NT2/D1 (cell line): ENCODE measurements around the gene EDAR.

Experiments used
- DNase-seq: peaks from one replicate; pipeline ENCODE4 v3.0.0-alpha.2; 2011; ENCODE audit warnings: low read depth, low spot score
- H3K27me3 ChIP-seq: 2 replicates; pipeline ENCODE4 v1.6.0; 2011; ENCODE audit warnings: mild to moderate bottlenecking; ENCODE audit not compliant: insufficient read length, insufficient read depth
- H3K36me3 ChIP-seq: 2 replicates; pipeline ENCODE4 v1.6.1; 2011; ENCODE audit warnings: mild to moderate bottlenecking, low read length, mixed read lengths; ENCODE audit not compliant: insufficient read depth, insufficient read length
- H3K4me1 ChIP-seq: 2 replicates; pipeline ENCODE4 v1.5.1; 2011; ENCODE audit not compliant: insufficient read depth, insufficient read length
- H3K4me3 ChIP-seq: 2 replicates; pipeline ENCODE4 v1.5.1; 2011; ENCODE audit warnings: low read depth; ENCODE audit not compliant: insufficient read length
- H3K9ac ChIP-seq: 2 replicates; pipeline ENCODE4 v1.6.0; 2011; ENCODE audit warnings: low read depth; ENCODE audit not compliant: insufficient read length
- H3K9me3 ChIP-seq: 2 replicates; pipeline ENCODE4 v1.5.1; 2011; ENCODE audit warnings: mild to moderate bottlenecking, low read length; ENCODE audit not compliant: insufficient read depth
- SUZ12 ChIP-seq: IDR thresholded peaks from 2 replicates; pipeline ENCODE4 v1.6.1; 2011; ENCODE audit not compliant: insufficient read length, insufficient read depth; ENCODE audit errors: extremely low read depth
- YY1 ChIP-seq: IDR thresholded peaks from 2 replicates; pipeline ENCODE4 v1.6.1; 2011; ENCODE audit not compliant: insufficient read length, insufficient read depth
- ZNF274 ChIP-seq: IDR thresholded peaks from 2 replicates; pipeline ENCODE4 v1.6.1; 2011; ENCODE audit warnings: mild to moderate bottlenecking, low read depth, low read length

Gene EDAR

DNA sequence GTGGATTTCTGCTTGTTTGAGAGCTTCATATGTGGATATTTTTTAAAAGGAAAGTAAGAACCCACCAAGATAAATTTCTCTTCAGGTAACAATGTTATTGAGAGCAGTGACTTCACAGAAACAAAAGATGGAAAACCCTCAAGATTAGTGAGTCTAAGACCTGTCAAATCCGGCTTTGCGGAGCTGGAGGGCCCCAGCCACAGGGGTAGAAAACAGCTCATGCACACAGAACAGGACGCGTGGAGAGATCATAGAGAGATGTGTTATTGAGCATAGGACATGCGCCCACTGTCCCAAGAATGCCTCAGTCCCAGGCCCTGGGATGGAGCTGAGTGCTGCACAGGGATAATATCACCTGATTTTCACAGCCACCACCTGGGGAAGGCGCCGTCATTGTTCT is 21.3 kb downstream of the EDAR start:
- no peak overlapping the region for H3K4me3 ChIP-seq
- no peaks in the 10 kb centered on the region for H3K27me3 ChIP-seq
- TF ChIP-seq YY1 (no peak), ZNF274 (no peak), SUZ12 (no peak)
- DNase-seq = no peak
- H3K4me1 ChIP-seq = peaks cover 10% of the 10 kb centered on the region
- H3K36me3 ChIP-seq = no peaks in the 10 kb centered on the region
- H3K9me3 ChIP-seq = no peaks in the 10 kb centered on the region
- no peak overlapping the region for H3K9ac ChIP-seq

DNA sequence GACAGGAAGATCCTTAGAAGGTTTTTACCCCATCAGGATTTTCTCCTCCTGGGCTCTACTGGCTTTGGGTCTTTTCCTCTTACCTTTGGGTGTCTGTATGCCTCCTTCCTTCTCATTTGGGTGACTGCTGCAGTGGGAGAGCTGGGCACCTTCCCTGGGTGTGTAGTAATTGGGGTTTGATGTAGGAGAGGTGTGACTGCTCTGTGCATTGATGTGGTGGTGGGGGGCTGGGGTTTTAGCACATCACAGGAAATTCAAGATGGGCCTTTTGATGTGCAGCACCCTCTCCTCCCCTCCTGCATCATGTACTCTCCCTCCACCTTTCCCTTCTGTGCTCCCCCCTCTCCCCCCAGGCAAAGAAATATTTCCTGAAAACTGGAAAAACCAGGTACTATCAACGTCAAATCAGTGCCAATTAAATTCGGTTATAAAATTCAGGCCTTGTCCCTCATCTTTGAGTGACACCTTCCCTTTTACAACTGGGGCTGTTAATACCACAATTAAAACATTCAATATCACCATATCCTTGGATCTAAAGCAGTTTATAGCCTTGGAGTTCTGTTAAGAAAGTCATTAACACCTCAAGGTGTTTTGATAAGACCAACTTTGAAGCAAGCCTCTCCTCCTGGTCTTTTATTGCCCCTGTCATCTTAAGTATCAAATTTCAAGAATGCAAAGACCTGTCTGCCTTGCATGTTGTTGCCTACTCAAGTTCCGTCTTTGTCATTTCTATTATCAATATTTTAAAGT is 23.3 kb downstream of the EDAR start:
- Histone ChIP-seq H3K4me1 (peaks cover 5% of the 10 kb centered on the region), H3K9me3 (no peaks in the 10 kb centered on the region), H3K9ac (no peak overlapping the region), H3K36me3 (no peaks in the 10 kb centered on the region), H3K27me3 (no peaks in the 10 kb centered on the region), H3K4me3 (no peak overlapping the region)
- DNase-seq = no peak
- TF ChIP-seq ZNF274 (no peak), YY1 (no peak), SUZ12 (no peak)

GRCh38 chr2:108963057-108963456 is 26.0 kb downstream of the EDAR start:
- H3K27me3 ChIP-seq = no peaks in the 10 kb centered on the region
- no peak overlapping the region for H3K9ac ChIP-seq
- no peak overlapping the region for H3K4me3 ChIP-seq
- H3K36me3 ChIP-seq = no peaks in the 10 kb centered on the region
- TF ChIP-seq YY1 = no peak
- TF ChIP-seq ZNF274 = no peak
- no peak for TF ChIP-seq SUZ12
- DNase-seq = no peak
- peaks cover 5% of the 10 kb centered on the region for H3K4me1 ChIP-seq
- no peaks in the 10 kb centered on the region for H3K9me3 ChIP-seq

DNA sequence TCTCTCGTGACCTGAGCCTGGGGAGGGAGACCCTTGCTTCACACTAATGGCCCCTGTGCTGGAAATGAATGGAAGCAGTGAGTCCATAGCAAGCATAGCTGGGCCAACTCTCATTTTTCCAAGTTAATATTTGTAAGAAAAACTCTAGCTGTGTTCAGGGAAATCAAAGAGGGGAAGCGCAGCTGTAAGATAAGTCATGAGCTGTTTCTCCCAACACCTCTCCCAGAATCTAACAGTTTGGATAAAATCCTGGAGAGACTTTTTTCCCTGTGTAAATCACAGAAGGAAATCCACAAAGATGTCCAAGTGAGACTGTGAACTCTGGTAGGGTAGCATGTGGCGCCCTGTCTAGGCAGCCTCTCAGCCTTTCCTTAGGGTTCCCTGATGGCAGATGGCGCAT is 27.2 kb downstream of the EDAR start:
- no peak overlapping the region for H3K4me3 ChIP-seq
- H3K36me3 ChIP-seq = no peaks in the 10 kb centered on the region
- no peaks in the 10 kb centered on the region for H3K27me3 ChIP-seq
- TF ChIP-seq YY1 (no peak), ZNF274 (no peak), SUZ12 (no peak)
- H3K4me1 ChIP-seq = peaks cover 5% of the 10 kb centered on the region
- H3K9me3 ChIP-seq = no peaks in the 10 kb centered on the region
- DNase-seq = no peak
- H3K9ac ChIP-seq = no peak overlapping the region

DNA sequence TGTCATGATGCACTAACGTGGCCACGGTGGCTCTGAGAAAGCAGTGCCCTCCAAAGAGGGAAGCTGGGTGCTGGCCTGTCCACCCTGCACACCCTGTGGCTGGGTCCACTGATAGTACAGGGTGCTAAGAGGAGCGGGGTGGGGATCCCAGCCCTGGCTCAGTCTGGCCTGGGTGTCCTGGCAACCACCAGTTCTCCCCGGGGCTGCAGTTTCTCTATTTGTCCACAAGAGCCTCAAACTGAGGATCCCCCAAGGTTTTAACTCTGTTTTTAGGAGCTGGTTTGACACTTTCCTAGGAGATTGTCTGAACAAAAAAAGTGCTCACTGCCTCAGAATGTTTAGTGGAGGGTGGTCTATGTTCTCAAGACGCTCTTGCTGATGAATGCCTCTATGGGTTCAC is 29.0 kb downstream of the EDAR start:
- H3K27me3 ChIP-seq = no peaks in the 10 kb centered on the region
- H3K9ac ChIP-seq = no peak overlapping the region
- H3K9me3 ChIP-seq = no peaks in the 10 kb centered on the region
- peaks cover 2% of the 10 kb centered on the region for H3K4me1 ChIP-seq
- H3K4me3 ChIP-seq = no peak overlapping the region
- no peaks in the 10 kb centered on the region for H3K36me3 ChIP-seq
- TF ChIP-seq YY1 (no peak), ZNF274 (no peak), SUZ12 (no peak)
- DNase-seq = no peak

DNA sequence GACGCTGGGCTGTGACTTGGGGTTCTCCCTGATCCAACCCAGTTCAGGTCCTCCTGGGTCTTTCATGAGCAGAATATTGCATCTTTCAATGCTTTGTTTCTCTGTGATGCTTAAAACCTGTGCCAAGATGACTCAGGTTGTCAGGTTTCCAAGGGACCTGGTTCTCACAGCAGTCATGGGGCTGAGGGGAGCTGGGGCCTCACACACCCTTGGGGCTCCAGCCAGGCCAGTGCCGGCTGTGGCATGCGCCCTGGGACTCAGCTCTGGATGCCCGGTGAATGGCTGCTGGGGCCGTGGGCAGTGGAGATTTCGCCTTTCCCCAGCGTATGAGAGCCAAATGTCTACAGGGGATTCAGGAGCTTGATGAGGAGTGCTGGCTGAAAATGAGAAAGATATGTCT is 29.6 kb downstream of the EDAR start:
- no peak for TF ChIP-seq YY1
- no peak for TF ChIP-seq SUZ12
- TF ChIP-seq ZNF274 = no peak
- H3K4me3 ChIP-seq = no peak overlapping the region
- H3K27me3 ChIP-seq = no peaks in the 10 kb centered on the region
- no peak for DNase-seq
- peaks cover 2% of the 10 kb centered on the region for H3K4me1 ChIP-seq
- H3K9me3 ChIP-seq = no peaks in the 10 kb centered on the region
- no peak overlapping the region for H3K9ac ChIP-seq
- no peaks in the 10 kb centered on the region for H3K36me3 ChIP-seq

- no peak overlapping the region for H3K4me3 ChIP-seq
- no peak overlapping the region for H3K9ac ChIP-seq
- H3K27me3 ChIP-seq = no peaks in the 10 kb centered on the region
- H3K9me3 ChIP-seq = no peaks in the 10 kb centered on the region
- no peak for DNase-seq
- peaks cover 2% of the 10 kb centered on the region for H3K4me1 ChIP-seq
- no peak for TF ChIP-seq SUZ12
- no peak for TF ChIP-seq YY1
- no peak for TF ChIP-seq ZNF274
- H3K36me3 ChIP-seq = no peaks in the 10 kb centered on the region
These were observed 30.2 kb downstream of the EDAR start for GRCh38 chr2:108958632-108959341.
